Measurements from ENCODE around the gene JPT1. TPM values are rescaled to one million over a fixed set of nuclear protein-coding genes. Genes with fewer than 3 reads are reported as not detected.

JPT1 gene
- 672 to 869 TPM (median 737 TPM) in 5 replicates for total RNA-seq (2022; extraction: Qiagen RNA extraction)

GRCh38 chr17:75154195-75155106, at the start of gene JPT1:
Gene JPT1, minus strand, starts transcription at chr17:75154512. Its CDS starts 115 bp downstream, at chr17:75154397.

GRCh38 chr17:75182569-75183436, 28.5 kb upstream of the JPT1 start, which contains the start of gene SUMO2:
Gene SUMO2, minus strand, starts transcription at chr17:75182959. Its CDS starts 125 bp downstream, at chr17:75182834.

GRCh38 chr17:75131278-75132017, 22.9 kb downstream of the JPT1 start, which contains the start of gene NT5C:
Gene NT5C, minus strand, starts transcription at chr17:75131742. Its CDS starts 35 bp downstream, at chr17:75131707.

GRCh38 chr17:75109407-75110233, 44.7 kb downstream of the JPT1 start, which contains the start of gene ARMC7:
Gene ARMC7, plus strand, starts transcription at chr17:75109969. Its CDS starts 320 bp downstream, at chr17:75110289.

GRCh38 chr17:75087558-75088453, 66.5 kb downstream of the JPT1 start, which contains the start of gene SLC16A5:
Gene SLC16A5, plus strand, starts transcription at chr17:75087954. Its CDS starts 5,683 bp downstream, at chr17:75093637.

Other genes starting within 250 kb of the JPT1 start
- 0.06 to 0.15 TPM (median 0.12 TPM) in 5 replicates for gene USH1G, start 231.3 kb downstream of the JPT1 start, total RNA-seq (2022; extraction: Qiagen RNA extraction)
- 0.04 to 0.09 TPM (median 0.06 TPM) in 4 of 5 replicates, not detected in the other for gene OTOP2, start 230.2 kb downstream of the JPT1 start, total RNA-seq (2022; extraction: Qiagen RNA extraction)
- gene OTOP3, start 218.6 kb downstream of the JPT1 start, total RNA-seq (2022; extraction: Qiagen RNA extraction): not detected in 5 replicates
- gene HID1, start 181.8 kb downstream of the JPT1 start, total RNA-seq (2022; extraction: Qiagen RNA extraction): 15.4 to 22.7 TPM (median 20.5 TPM) in 5 replicates
- 61.8 to 95.0 TPM (median 90.1 TPM) in 5 replicates for gene CDR2L, start 166.9 kb downstream of the JPT1 start, total RNA-seq (2022; extraction: Qiagen RNA extraction)
- gene MRPL58, start 141.8 kb downstream of the JPT1 start, total RNA-seq (2022; extraction: Qiagen RNA extraction): 75.2 to 81.8 TPM (median 75.7 TPM) in 5 replicates
- gene ATP5PD, start 107.5 kb downstream of the JPT1 start, total RNA-seq (2022; extraction: Qiagen RNA extraction): 441 to 627 TPM (median 467 TPM) in 5 replicates
- 28.7 to 33.4 TPM (median 32.0 TPM) in 5 replicates for gene KCTD2, start 107.3 kb downstream of the JPT1 start, total RNA-seq (2022; extraction: Qiagen RNA extraction)
- 18.7 to 33.7 TPM (median 28.8 TPM) in 5 replicates for gene SLC16A5, start 66.6 kb downstream of the JPT1 start, total RNA-seq (2022; extraction: Qiagen RNA extraction)
- 15.6 to 21.9 TPM (median 16.6 TPM) in 5 replicates for gene ARMC7, start 44.5 kb downstream of the JPT1 start, total RNA-seq (2022; extraction: Qiagen RNA extraction)
- 87.1 to 129 TPM (median 120 TPM) in 5 replicates for gene NT5C, start 22.8 kb downstream of the JPT1 start, total RNA-seq (2022; extraction: Qiagen RNA extraction)
- gene SUMO2, start 28.4 kb upstream of the JPT1 start, total RNA-seq (2022; extraction: Qiagen RNA extraction): 381 to 425 TPM (median 407 TPM) in 5 replicates
- gene NUP85, start 51.2 kb upstream of the JPT1 start, total RNA-seq (2022; extraction: Qiagen RNA extraction): 81.9 to 92.7 TPM (median 88.3 TPM) in 5 replicates
- 17.2 to 30.2 TPM (median 25.7 TPM) in 5 replicates for gene GGA3, start 107.1 kb upstream of the JPT1 start, total RNA-seq (2022; extraction: Qiagen RNA extraction)
- gene MRPS7, start 107.4 kb upstream of the JPT1 start, total RNA-seq (2022; extraction: Qiagen RNA extraction): 144 to 167 TPM (median 154 TPM) in 5 replicates
- gene MIF4GD, start 116.7 kb upstream of the JPT1 start, total RNA-seq (2022; extraction: Qiagen RNA extraction): 32.6 to 35.4 TPM (median 33.3 TPM) in 5 replicates
- gene SLC25A19, start 134.9 kb upstream of the JPT1 start, total RNA-seq (2022; extraction: Qiagen RNA extraction): 13.9 to 16.2 TPM (median 15.3 TPM) in 5 replicates

Measured in A549 treated with dexamethasone at 1 μM for 4 hours (cell line).